ENCODE results near the gene SPAG16.

The SPAG16 gene

DNA sequence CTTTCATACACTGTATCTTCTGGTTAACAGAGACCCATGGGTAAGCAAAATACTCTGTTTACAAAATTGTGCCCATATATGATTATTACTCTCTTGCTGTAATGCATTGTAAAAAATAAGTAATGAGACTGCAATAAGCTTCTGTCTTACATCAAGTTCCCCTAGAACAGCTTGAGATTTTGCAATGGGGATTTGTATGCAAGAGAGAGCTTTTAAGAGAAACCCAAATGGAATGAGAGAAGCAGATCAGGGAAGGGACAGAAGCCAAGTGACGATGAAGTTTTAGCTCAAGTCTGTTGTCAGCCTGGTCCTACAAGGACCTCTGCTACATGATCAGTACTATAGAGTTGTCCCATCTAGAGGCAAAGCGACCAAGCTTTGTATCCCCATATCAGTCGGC, 908.4 kb downstream of the SPAG16 start:
- no peak for TF ChIP-seq JUND (IDR thresholded peaks at IDR 0.05; ENCODE audit: low read depth)
- no peak for DNase-seq (ENCODE audit: low read depth in 1 of 2, low spot score in 1 of 2)
- in situ Hi-C loops (cut with HindIII; ENCODE audit: low pct_unique_long_range_greater_than_20kb, low sequenced_read_pairs): no loop called here

DNA sequence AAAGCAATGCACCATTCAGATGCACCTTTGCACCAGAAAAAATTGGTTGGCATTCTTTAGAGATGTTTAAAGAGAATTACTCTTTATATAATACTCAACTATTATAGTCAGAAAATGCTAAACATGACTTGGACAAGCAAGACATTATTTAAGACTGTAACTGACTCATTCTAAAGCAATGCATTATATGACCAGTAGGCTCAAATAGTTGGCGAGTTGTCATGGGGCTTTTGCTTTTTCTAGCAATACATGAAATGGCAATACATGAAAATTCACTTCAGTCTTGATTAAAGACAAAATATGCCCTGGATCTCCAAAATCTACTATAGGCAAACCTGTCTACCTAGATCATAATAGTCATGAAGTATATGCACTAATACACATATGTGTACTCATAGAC, 909.7 kb downstream of the SPAG16 start:
- TF ChIP-seq JUND (IDR thresholded peaks at IDR 0.05; ENCODE audit: low read depth): no peak
- no peak for DNase-seq (ENCODE audit: low read depth in 1 of 2, low spot score in 1 of 2)
- in situ Hi-C loops (cut with HindIII; ENCODE audit: low pct_unique_long_range_greater_than_20kb, low sequenced_read_pairs): no loop called here

DNA sequence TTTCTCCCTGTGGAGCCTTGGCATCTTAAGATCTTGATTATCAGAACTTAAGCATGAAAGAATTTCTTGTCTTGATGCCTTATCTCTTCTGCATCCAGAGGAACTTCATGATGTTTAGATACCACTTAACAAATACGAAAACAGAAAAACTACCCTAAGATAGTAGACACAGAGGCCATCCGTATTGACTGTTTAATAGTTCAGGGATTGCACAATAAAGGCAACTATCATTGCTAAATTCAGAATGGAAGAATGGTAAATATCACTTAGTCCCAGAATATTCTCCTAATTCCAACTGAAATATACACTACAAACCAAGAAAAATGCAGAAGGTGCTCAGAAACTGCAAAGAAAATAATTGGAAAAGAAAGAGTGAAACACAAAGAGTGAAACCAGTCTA, 912.0 kb downstream of the SPAG16 start:
- DNase-seq (ENCODE audit: low read depth in 1 of 2, low spot score in 1 of 2): no peak
- in situ Hi-C loops (cut with HindIII; ENCODE audit: low pct_unique_long_range_greater_than_20kb, low sequenced_read_pairs): no loop called here
- TF ChIP-seq JUND (IDR thresholded peaks at IDR 0.05; ENCODE audit: low read depth): no peak

DNA sequence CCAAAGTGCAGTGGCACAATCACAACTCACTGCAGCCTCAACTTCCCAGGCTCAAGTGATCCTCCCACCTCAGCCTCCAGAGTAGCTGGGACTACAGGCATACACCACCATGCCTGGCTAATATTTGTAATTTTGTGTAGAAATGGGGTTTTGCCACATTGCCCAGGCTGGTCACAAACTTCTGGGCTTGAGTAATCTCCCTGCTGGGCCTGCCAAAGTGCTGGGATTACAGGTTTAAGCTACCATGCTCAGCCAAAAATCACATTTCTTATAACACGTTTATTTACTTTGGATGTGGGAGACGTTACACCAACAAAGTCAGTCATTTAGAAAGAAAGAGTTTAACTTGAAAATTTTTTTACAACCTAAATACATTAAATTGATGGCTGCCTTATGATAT, 917.6 kb downstream of the SPAG16 start:
- DNase-seq (ENCODE audit: low read depth in 1 of 2, low spot score in 1 of 2): no peak
- TF ChIP-seq JUND (IDR thresholded peaks at IDR 0.05; ENCODE audit: low read depth): no peak
- in situ Hi-C loops (cut with HindIII; ENCODE audit: low pct_unique_long_range_greater_than_20kb, low sequenced_read_pairs): no loop called here

DNA sequence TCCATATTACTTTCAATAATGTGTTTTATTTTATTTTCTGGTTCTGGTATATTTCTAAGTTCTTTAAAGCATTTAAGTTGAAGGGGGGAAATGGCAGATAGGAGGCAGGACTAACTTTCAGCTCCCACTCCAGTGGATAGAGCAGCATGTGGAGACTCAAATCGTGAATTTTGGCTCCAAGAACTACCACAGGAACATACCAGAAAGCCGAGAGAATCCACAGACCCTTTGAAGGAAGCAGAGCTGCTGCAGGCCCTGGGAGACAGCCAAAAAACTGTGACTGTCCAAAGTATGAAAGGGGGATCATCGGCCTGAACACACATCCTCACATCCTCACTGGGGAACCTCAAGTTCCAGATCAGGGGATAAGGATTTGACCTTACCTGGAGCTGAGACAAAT, 919.0 kb downstream of the SPAG16 start:
- TF ChIP-seq JUND (IDR thresholded peaks at IDR 0.05; ENCODE audit: low read depth): no peak
- in situ Hi-C loops (cut with HindIII; ENCODE audit: low pct_unique_long_range_greater_than_20kb, low sequenced_read_pairs): no loop called here
- DNase-seq (ENCODE audit: low read depth in 1 of 2, low spot score in 1 of 2): no peak

DNA sequence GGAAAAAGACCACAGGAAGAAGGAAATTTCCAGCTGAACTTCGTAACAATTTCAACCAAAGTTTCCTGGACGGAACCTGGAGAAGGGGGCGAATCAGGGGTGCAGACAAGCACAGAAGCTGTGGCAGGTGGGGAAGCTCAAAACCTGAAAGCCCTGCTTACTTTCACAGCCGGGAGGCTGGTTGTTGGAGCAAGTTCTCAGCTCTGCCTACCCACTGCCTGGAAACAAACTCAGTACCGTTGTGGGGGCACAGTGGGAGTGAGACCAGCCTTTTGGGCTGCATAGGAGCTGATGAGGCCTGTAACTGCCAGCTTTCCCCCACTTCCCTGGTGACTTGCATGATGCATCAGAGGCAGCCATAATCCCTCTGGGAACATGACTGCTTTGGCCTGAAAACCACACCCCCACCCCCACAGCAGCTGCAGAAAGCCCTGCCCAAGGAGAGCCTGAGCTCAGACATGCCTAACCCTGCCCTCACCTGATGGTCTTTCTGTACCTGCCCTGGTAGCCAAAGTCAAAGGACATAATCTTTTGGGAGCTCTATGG, 919.6 kb downstream of the SPAG16 start:
- no peak for TF ChIP-seq JUND (IDR thresholded peaks at IDR 0.05; ENCODE audit: low read depth)
- in situ Hi-C loops (cut with HindIII; ENCODE audit: low pct_unique_long_range_greater_than_20kb, low sequenced_read_pairs): no loop called here
- no peak for DNase-seq (ENCODE audit: low read depth in 1 of 2, low spot score in 1 of 2)

DNA sequence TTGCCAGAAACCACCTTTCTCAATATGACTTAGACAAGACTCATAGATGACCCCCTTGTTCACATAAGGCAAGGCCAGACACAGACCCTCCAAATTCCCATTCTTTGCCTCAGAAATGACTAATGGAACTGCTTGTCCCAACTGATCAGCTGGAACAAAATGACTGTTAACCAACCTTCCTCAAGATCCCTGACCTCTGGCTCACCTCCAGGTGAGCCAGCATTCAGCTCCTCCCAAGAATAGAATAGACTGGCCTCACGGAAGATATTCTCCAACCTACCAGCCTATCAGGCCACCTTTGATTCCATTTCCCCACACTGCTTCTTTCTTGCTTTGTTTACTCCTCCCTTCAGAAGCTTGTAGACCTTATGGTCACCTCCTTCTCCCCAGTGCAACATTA, 930.8 kb downstream of the SPAG16 start:
- in situ Hi-C loops (cut with HindIII; ENCODE audit: low pct_unique_long_range_greater_than_20kb, low sequenced_read_pairs): no loop called here
- no peak for DNase-seq (ENCODE audit: low read depth in 1 of 2, low spot score in 1 of 2)
- no peak for TF ChIP-seq JUND (IDR thresholded peaks at IDR 0.05; ENCODE audit: low read depth)

DNA sequence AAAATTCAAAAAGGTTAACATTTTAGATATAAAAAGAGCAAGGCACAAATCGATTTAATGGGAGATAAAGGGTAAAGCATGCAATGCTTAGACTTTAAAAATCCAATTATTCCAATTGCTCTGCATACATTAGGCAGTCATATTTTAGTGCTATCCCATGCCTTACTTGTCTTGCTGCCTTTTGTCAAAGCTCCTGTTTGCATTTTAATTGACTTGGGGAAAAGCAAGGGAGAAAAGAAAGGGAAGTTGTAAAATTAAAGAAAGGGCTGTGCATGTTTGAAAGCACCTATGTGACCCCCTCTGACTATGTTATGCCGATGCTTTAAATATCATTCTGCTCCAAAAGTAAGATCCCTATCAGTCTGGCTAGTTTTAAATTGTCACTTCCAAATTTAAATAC, 932.9 kb downstream of the SPAG16 start:
- in situ Hi-C loops (cut with HindIII; ENCODE audit: low pct_unique_long_range_greater_than_20kb, low sequenced_read_pairs): no loop called here
- DNase-seq (ENCODE audit: low read depth in 1 of 2, low spot score in 1 of 2): no peak
- no peak for TF ChIP-seq JUND (IDR thresholded peaks at IDR 0.05; ENCODE audit: low read depth)

DNA sequence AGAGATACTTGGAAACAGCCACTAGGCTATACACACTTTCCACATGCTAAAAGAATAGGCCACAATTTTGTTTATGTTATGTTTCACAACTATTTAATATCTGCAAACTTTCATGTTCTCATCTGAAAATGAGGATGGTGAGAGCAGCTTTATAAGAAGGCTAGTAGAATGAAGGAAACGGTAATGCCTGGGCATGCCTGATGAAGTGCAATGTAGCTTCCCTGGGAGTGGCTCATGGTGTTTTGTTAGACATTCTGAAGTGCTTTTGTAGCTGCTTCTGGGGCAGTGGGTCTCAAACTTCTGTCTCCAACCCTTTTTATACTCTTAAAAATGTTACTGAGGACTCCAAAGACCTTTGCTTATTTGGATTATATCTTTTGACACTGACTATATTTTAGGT, 933.3 kb downstream of the SPAG16 start:
- no peak for DNase-seq (ENCODE audit: low read depth in 1 of 2, low spot score in 1 of 2)
- in situ Hi-C loops (cut with HindIII; ENCODE audit: low pct_unique_long_range_greater_than_20kb, low sequenced_read_pairs): no loop called here
- TF ChIP-seq JUND (IDR thresholded peaks at IDR 0.05; ENCODE audit: low read depth): no peak

DNA sequence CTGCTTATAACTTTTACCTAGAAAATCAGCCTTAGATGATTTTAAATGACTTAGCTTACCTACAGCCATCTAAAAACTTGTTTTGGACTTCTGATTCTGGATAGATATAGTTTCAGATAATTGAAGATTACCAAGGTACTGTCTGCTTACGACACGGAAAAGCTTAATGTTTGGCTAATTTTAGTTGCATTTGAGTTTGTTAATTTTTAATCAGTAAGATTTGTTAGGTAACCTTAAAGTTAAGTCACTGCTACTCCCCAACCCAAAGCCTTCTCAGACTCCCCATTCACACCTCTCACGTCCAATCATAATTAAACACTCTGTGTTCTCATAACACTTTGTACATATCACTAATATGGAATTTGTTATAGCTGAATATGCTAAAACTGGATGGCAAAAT, 936.0 kb downstream of the SPAG16 start:
- no peak for TF ChIP-seq JUND (IDR thresholded peaks at IDR 0.05; ENCODE audit: low read depth)
- in situ Hi-C loops (cut with HindIII; ENCODE audit: low pct_unique_long_range_greater_than_20kb, low sequenced_read_pairs): no loop called here
- no peak for DNase-seq (ENCODE audit: low read depth in 1 of 2, low spot score in 1 of 2)

DNA sequence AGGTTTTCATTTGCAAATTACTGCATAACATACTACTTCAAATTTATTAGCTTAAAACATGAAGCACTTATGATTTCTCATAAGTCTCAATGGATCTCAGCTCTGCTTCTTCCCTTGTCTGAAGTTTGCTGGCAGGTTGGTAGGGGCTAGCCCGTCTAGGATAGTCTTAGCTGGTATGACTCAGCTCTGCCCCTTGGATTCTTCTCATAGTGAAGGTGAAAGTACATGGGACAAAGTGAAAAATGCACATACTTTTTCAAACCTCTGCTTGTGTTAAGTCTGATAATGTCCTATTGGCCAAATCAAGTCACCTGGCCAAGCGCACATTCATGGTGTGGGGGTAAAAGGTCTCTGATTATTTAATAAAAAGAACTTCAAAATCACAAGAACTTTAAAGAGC, 941.8 kb downstream of the SPAG16 start:
- no peak for TF ChIP-seq JUND (IDR thresholded peaks at IDR 0.05; ENCODE audit: low read depth)
- in situ Hi-C loops (cut with HindIII; ENCODE audit: low pct_unique_long_range_greater_than_20kb, low sequenced_read_pairs): no loop called here

DNA sequence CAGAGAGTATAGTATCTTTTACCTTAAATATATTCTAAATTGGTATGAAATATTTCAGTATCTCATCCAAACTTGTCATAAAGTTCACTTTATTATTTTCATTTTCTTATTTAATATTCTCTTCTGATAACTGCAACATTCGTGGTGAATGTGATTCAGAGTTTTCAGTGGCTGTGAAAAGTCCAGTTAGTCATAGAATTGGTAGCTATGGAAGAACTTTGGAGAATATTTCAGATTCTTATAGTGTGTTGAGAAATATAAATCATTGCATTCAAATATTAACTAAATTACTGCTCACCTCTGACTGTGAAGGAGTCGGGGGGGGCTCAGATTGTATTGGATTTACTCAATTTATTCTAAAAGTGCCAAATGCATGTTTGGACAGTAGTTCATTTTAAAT, 948.0 kb downstream of the SPAG16 start:
- no peak for TF ChIP-seq JUND (IDR thresholded peaks at IDR 0.05; ENCODE audit: low read depth)
- in situ Hi-C loops (cut with HindIII; ENCODE audit: low pct_unique_long_range_greater_than_20kb, low sequenced_read_pairs): no loop called here

More for the DNA sequence above, 941.8 kb downstream of the SPAG16 start:
- DNase-seq (ENCODE audit: low read depth in 1 of 2, low spot score in 1 of 2): no peak

DNA sequence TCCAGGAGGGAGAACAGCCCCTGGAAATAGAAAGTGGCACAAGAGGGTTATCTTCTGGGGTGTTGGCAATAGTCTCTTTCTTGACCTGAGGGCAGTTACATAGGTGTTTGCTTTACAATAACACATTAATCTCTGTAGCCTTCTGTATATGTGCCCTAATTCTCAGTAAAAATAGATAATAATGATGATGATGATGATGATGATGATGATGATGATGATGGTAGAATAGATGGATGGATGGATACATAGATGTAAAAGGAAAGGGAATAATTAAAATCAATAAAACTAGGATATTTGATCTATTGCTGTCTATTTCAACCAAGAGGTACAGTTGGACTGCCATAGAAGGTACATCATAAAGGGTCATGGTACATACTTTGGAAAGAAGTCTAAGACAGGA, 948.9 kb downstream of the SPAG16 start:
- DNase-seq (ENCODE audit: low read depth in 1 of 2, low spot score in 1 of 2): no peak
- in situ Hi-C loops (cut with HindIII; ENCODE audit: low pct_unique_long_range_greater_than_20kb, low sequenced_read_pairs): no loop called here
- no peak for TF ChIP-seq JUND (IDR thresholded peaks at IDR 0.05; ENCODE audit: low read depth)

More for the DNA sequence above, 948.0 kb downstream of the SPAG16 start:
- no peak for DNase-seq (ENCODE audit: low read depth in 1 of 2, low spot score in 1 of 2)

DNA sequence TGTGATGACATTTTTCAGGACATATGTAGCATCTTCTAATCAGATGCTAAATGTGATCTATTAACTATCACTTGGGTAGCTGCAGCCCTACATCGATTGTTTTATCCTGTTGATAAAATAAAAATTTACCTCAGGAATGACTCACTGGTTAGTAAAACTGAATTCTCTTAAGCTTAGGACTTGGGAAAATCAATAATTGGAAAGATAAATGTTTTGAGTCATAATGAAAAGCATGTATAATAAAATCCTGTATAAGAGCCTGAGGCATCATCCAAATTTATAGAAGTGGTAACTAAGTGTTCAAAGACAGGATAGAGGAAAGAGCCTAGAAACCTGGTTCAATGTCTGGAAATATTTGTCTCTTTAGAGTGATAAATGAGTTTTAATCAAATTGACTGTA, 958.5 kb downstream of the SPAG16 start:
- in situ Hi-C loops (cut with HindIII; ENCODE audit: low pct_unique_long_range_greater_than_20kb, low sequenced_read_pairs): no loop called here
- TF ChIP-seq JUND (IDR thresholded peaks at IDR 0.05; ENCODE audit: low read depth): no peak
- no peak for DNase-seq (ENCODE audit: low read depth in 1 of 2, low spot score in 1 of 2)

Measured in T47D (cell line).